SK-N-SH treated with all-trans-retinoic acid at 6 μM for 48 hours (cell line): ENCODE data around the gene SLC44A5.
"Not testable (repeated sequence)": the region's sequence is repeated elsewhere in the genome, so short reads cannot be mapped to it uniquely, and the experiment has no call there.

Experiments used
- RARB ChIP-seq: fragments of 250-450 bp; sonication (Bioruptor Pico); IDR thresholded peaks from 2 replicates; pipeline ENCODE4 v1.8.0; 2021; ENCODE audit warnings: mild to moderate bottlenecking, moderate library complexity
- TOX ChIP-seq: fragments of 250-450 bp; sonication (Bioruptor Pico); IDR thresholded peaks from 2 replicates; pipeline ENCODE4 v1.8.0; 2021; ENCODE audit warnings: mild to moderate bottlenecking, moderate library complexity, borderline replicate concordance
- ZNF565 ChIP-seq: fragments of 450-650 bp; formaldehyde crosslinking; conservative IDR thresholded peaks from 2 replicates; pipeline ENCODE4 v1.5.0; 2020; ENCODE audit warnings: low read depth, mild to moderate bottlenecking, moderate library complexity
- TF ChIP-seq, protein P1 (sequence below): fragments of 250-450 bp; sonication (Bioruptor Pico); IDR thresholded peaks from 2 replicates; pipeline ENCODE4 v1.5.1; 2020; ENCODE audit warnings: low read depth, mild to moderate bottlenecking, moderate library complexity
- TF ChIP-seq, protein P2 (sequence below): fragments of 250-450 bp; sonication (Bioruptor Pico); IDR thresholded peaks from 2 replicates; pipeline ENCODE4 v1.8.0; 2020; ENCODE audit warnings: mild to moderate bottlenecking, moderate library complexity, borderline replicate concordance

DNA sequence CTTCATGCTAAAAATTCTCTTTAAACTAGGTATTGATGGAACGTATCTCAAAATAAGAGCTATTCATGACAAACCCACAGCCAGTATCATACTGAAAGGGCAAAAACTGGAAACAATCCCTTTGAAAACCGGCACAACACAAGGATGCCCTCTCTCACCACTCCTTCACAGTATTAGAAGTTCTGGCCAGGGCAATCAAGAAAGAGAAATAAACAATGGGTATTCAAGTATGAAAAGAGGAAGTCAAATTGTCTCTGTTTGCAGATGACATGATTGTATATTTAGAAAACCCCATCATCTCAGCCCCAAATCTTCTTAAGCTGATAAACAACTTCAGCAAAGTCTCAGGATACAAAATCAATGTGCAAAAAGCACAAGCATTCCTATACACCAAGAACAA lies 349.0 kb downstream of the SLC44A5 start:
- TF ChIP-seq TOX, RARB, ZNF565 (CRISPR knock-in tag): not testable (repeated sequence)
- TF ChIP-seq, protein P1, sequence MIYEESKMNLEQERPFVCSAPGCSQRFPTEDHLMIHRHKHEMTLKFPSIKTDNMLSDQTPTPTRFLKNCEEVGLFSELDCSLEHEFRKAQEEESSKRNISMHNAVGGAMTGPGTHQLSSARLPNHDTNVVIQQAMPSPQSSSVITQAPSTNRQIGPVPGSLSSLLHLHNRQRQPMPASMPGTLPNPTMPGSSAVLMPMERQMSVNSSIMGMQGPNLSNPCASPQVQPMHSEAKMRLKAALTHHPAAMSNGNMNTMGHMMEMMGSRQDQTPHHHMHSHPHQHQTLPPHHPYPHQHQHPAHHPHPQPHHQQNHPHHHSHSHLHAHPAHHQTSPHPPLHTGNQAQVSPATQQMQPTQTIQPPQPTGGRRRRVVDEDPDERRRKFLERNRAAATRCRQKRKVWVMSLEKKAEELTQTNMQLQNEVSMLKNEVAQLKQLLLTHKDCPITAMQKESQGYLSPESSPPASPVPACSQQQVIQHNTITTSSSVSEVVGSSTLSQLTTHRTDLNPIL (CRISPR knock-in tag) = not testable (repeated sequence)
- TF ChIP-seq, protein P2, sequence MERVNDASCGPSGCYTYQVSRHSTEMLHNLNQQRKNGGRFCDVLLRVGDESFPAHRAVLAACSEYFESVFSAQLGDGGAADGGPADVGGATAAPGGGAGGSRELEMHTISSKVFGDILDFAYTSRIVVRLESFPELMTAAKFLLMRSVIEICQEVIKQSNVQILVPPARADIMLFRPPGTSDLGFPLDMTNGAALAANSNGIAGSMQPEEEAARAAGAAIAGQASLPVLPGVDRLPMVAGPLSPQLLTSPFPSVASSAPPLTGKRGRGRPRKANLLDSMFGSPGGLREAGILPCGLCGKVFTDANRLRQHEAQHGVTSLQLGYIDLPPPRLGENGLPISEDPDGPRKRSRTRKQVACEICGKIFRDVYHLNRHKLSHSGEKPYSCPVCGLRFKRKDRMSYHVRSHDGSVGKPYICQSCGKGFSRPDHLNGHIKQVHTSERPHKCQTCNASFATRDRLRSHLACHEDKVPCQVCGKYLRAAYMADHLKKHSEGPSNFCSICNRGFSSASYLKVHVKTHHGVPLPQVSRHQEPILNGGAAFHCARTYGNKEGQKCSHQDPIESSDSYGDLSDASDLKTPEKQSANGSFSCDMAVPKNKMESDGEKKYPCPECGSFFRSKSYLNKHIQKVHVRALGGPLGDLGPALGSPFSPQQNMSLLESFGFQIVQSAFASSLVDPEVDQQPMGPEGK = not testable (repeated sequence)
